ENCODE measurements around the gene MBNL3.

GRCh38 chrX:132394591-132394990 is 94.2 kb downstream of the MBNL3 start:
- TF ChIP-seq CTCF (IDR thresholded peaks at IDR 0.05): no peak
- no peak for TF ChIP-seq POLR2A (IDR thresholded peaks at IDR 0.05)

All from body of pancreas (tissue), 4 donors.